Panc1 (cell line): Measurements from ENCODE around the gene SYTL3. TPM values are rescaled to one million over a fixed set of nuclear protein-coding genes. Genes with fewer than 3 reads are reported as not detected.

Experiments used
- ATAC-seq: fragments of 200-7000 bp; cut with Tn5 transposase; 2 replicates; pipeline ENCODE4 v1.9.1; 2020; ENCODE audit warnings: mild to moderate bottlenecking, moderate library complexity
- BruUV-seq: library from RNA; stranded (reverse); fragments of 400-500 nt; replicated peaks from 2 replicates; lab custom pipeline; 2021; lab: Mats Ljungman, UMichigan
- CTCF ChIA-PET: fragments of 300-600 bp; sonication (Branson Sonifier 250); formaldehyde crosslinking; loops from one replicate; lab custom pipeline; 2022; ENCODE audit warnings: antibody characterized with exemption; lab: Charles Lee
- POLR2A ChIA-PET: fragments of 300-600 bp; sonication (Branson Sonifier 250); formaldehyde crosslinking; loops from one replicate; lab custom pipeline; 2022; ENCODE audit warnings: antibody characterized with exemption; lab: Charles Lee
- DNase-seq: peaks from one replicate; pipeline ENCODE4 v3.0.0-alpha.2; 2010; ENCODE audit warnings: low read depth, low spot score
- H3K27ac ChIP-seq: 2 replicates; pipeline ENCODE4 v1.5.1; 2011; ENCODE audit warnings: mild to moderate bottlenecking, low read length, inconsistent platforms
- H3K27me3 ChIP-seq: fragments of 200-500 bp; sonication (Bioruptor generic); 2 replicates; pipeline ENCODE4 v1.6.0; 2014; ENCODE audit warnings: low read length, inconsistent platforms; ENCODE audit not compliant: control insufficient read depth, insufficient read depth
- H3K36me3 ChIP-seq: fragments of 200-500 bp; sonication (Bioruptor generic); 2 replicates; pipeline ENCODE4 v1.5.1; 2014; ENCODE audit warnings: inconsistent platforms, mild to moderate bottlenecking, low read length, moderate library complexity; ENCODE audit not compliant: control insufficient read depth, insufficient read depth
- H3K4me1 ChIP-seq: 2 replicates; pipeline ENCODE4 v1.5.1; 2011; ENCODE audit warnings: inconsistent platforms, mild to moderate bottlenecking, low read length, moderate library complexity; ENCODE audit not compliant: control insufficient read depth, insufficient read depth
- H3K4me3 ChIP-seq, 2 experiments: 2 replicates each; pipeline ENCODE4 v1.5.1; 2011 to 2012; ENCODE audit warnings: low read depth in 2 of 2, low read length in 2 of 2, mild to moderate bottlenecking in 2 of 2, inconsistent platforms in 1 of 2, moderate library complexity in 1 of 2
- H3K9me3 ChIP-seq: fragments of 200-500 bp; sonication (Bioruptor generic); 2 replicates; pipeline ENCODE4 v1.5.1; 2014; ENCODE audit warnings: low read depth, mild to moderate bottlenecking, inconsistent platforms, low read length, moderate library complexity; ENCODE audit not compliant: control insufficient read depth, insufficient read depth
- CTCF ChIP-seq: fragments of 450-650 bp; IDR thresholded peaks from 2 replicates; pipeline ENCODE4 v1.5.1; 2017; ENCODE audit warnings: mild to moderate bottlenecking
- POLR2AphosphoS5 ChIP-seq: IDR thresholded peaks from 2 replicates; pipeline ENCODE4 v1.6.1; 2012; ENCODE audit warnings: mild to moderate bottlenecking, low read depth, low read length, moderate library complexity
- REST ChIP-seq, 2 experiments: IDR thresholded peaks; 2 replicates each; pipeline ENCODE4 v1.6.1; 2011 to 2012; ENCODE audit warnings: low read depth in 2 of 2, control low read depth in 1 of 2, low read length in 1 of 2, mild to moderate bottlenecking in 1 of 2, moderate library complexity in 1 of 2; ENCODE audit not compliant: insufficient read depth in 1 of 2
- SIN3A ChIP-seq: IDR thresholded peaks from 2 replicates; pipeline ENCODE4 v1.6.1; 2012; ENCODE audit warnings: low read depth, mild to moderate bottlenecking, low read length, moderate library complexity, borderline replicate concordance; ENCODE audit not compliant: insufficient read depth
- TCF7L2 ChIP-seq: IDR thresholded peaks from 2 replicates; pipeline ENCODE4 v1.6.1; 2011; ENCODE audit warnings: mild to moderate bottlenecking, low read depth, low read length, inconsistent platforms
- in situ Hi-C: cut with HindIII; loops from 2 replicates; pipeline ENCODE4 v1.10.0; 2016; ENCODE audit warnings: low sequenced_read_pairs, low pct_unique_long_range_greater_than_20kb
- intact Hi-C: fragments of 100-400 bp; cut with micrococcal nuclease; formaldehyde crosslinking; loops from one replicate; pipeline ENCODE4 v1.10.0; 2022; ENCODE audit not compliant: unreplicated experiment
- total RNA-seq: library from RNA; stranded (reverse); gene quantifications from one replicate; pipeline ENCODE4 v1.2.1, GENCODE V29; 2021; ENCODE audit not compliant: unreplicated experiment

The SYTL3 gene
- total RNA-seq, 1 experiment from 2014 or later: 1.4 TPM

GRCh38 chr6:158635427-158636073 lies 14.3 kb upstream of the SYTL3 start:
- intact Hi-C loops (no loop called here), in situ Hi-C loops (no loop called here)
- ChIA-PET CTCF (no interaction called here), POLR2A (no interaction called here)
- Histone ChIP-seq H3K36me3 (peaks cover 16% of the 10 kb centered on the region), H3K9me3 (no peaks in the 10 kb centered on the region), H3K27ac (no peak overlapping the region), H3K4me1 (no peaks in the 10 kb centered on the region), H3K27me3 (no peaks in the 10 kb centered on the region), H3K4me3 (no peak overlapping the region)
- DNase-seq (no peak), ATAC-seq (no peak)
- no TSS peak for BruUV-seq
- TF ChIP-seq TCF7L2: no peak
- no peak for TF ChIP-seq REST (IDR thresholded peaks at IDR 0.05; ENCODE audit: insufficient read depth in 1 of 2, low read depth in 2 of 2, low read length in 1 of 2)
- no peak for TF ChIP-seq CTCF

GRCh38 chr6:158636778-158637177 lies 13.1 kb upstream of the SYTL3 start:
- ChIA-PET CTCF (no interaction called here), POLR2A (no interaction called here)
- intact Hi-C loops: no loop called here
- H3K4me3 ChIP-seq: no peak overlapping the region
- no peak overlapping the region for H3K27ac ChIP-seq
- TF ChIP-seq SIN3A (no peak), REST (IDR thresholded peaks at IDR 0.05; ENCODE audit: insufficient read depth in 1 of 2, low read depth in 2 of 2, low read length in 1 of 2) (no peak), TCF7L2 (no peak), CTCF (no peak), POLR2AphosphoS5 (no peak)
- in situ Hi-C loops: no loop called here
- no peaks in the 10 kb centered on the region for H3K4me1 ChIP-seq
- peaks cover 19% of the 10 kb centered on the region for H3K36me3 ChIP-seq
- no TSS peak for BruUV-seq
- H3K9me3 ChIP-seq: no peaks in the 10 kb centered on the region
- no peaks in the 10 kb centered on the region for H3K27me3 ChIP-seq
- DNase-seq: no peak
- no peak for ATAC-seq
